Measurements from ENCODE around the gene PEBP1.

The PEBP1 gene

DNA sequence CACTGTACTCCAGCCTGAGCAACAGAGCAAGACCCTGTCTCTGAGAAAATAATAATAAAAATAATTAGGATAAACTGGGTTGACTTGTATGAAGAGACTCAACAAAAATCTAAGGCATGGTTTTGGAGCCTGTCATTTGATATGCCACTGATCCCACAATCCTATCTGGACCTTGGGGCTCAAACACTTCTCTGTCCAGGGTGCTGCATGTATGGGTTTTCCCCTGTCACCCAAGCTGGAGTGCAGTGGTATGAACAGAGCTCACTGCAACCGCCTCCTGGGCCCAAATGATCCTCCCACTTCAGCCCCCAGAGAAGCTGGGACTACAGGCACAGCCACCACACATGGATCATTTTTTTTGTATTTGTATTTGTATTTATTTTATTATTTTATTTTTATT, 26.8 kb upstream of the PEBP1 start:
- no peak overlapping the region for H3K27ac ChIP-seq (ENCODE audit: low read length)
- no peak overlapping the region for H3K4me2 ChIP-seq (ENCODE audit: insufficient read depth, low read length)
- H3K79me2 ChIP-seq (ENCODE audit: insufficient read depth, low read length): no peaks in the 10 kb centered on the region
- H3K4me1 ChIP-seq (ENCODE audit: insufficient read depth, low read length): peaks cover 8% of the 10 kb centered on the region
- no peaks in the 10 kb centered on the region for H4K20me1 ChIP-seq (ENCODE audit: insufficient read depth, low read length)
- no peaks in the 10 kb centered on the region for H3K36me3 ChIP-seq (ENCODE audit: insufficient read depth, low read length)
- DNase-seq (no peak), ATAC-seq (ENCODE audit: insufficient read depth, low read depth) (peak; percentile 37; the same call in 1 of the 3 replicates)
- H2AFZ ChIP-seq (ENCODE audit: low read depth, low read length): no peak overlapping the region
- no peaks in the 10 kb centered on the region for H3K9me3 ChIP-seq (ENCODE audit: insufficient read depth, low read length, severe bottlenecking)
- H3K9ac ChIP-seq (ENCODE audit: low read depth, low read length): no peak overlapping the region
- no peak for TF ChIP-seq EZH2 (IDR thresholded peaks at IDR 0.05; ENCODE audit: borderline replicate concordance, low read depth, low read length, severe bottlenecking)
- TF ChIP-seq, protein P1, sequence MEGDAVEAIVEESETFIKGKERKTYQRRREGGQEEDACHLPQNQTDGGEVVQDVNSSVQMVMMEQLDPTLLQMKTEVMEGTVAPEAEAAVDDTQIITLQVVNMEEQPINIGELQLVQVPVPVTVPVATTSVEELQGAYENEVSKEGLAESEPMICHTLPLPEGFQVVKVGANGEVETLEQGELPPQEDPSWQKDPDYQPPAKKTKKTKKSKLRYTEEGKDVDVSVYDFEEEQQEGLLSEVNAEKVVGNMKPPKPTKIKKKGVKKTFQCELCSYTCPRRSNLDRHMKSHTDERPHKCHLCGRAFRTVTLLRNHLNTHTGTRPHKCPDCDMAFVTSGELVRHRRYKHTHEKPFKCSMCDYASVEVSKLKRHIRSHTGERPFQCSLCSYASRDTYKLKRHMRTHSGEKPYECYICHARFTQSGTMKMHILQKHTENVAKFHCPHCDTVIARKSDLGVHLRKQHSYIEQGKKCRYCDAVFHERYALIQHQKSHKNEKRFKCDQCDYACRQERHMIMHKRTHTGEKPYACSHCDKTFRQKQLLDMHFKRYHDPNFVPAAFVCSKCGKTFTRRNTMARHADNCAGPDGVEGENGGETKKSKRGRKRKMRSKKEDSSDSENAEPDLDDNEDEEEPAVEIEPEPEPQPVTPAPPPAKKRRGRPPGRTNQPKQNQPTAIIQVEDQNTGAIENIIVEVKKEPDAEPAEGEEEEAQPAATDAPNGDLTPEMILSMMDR (IDR thresholded peaks at IDR 0.05; ENCODE audit: borderline replicate concordance, extremely low read depth, low read length, poor library complexity, severe bottlenecking): no peak
- no peaks in the 10 kb centered on the region for H3K27me3 ChIP-seq (ENCODE audit: insufficient read depth, low read length, poor library complexity)
- no peak overlapping the region for H3K4me3 ChIP-seq (ENCODE audit: low read depth in 1 of 2, low read length in 2 of 2)

DNA sequence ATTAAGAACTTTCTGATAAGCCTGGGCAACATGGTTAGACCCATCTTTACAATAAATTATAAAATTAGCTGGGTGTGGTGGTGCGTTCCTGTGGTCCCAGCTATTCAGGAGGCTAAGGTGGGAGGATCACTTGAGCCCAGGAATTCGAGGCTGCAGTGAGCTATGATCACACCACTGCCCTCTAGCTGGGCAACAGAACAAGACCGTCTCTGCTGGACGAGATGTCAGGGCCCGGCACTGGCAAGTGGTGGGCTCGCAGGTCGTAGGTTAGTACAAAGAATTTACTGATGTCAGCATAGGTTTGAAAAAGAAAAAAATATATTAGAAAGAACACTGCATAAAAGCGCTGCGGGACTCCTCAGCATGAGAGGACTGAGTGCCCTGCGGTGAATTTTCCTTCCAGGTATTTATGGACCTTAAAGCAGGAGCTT, 16.5 kb upstream of the PEBP1 start:
- Histone ChIP-seq H3K4me3 (ENCODE audit: low read depth in 1 of 2, low read length in 2 of 2) (no peak overlapping the region), H3K27me3 (ENCODE audit: insufficient read depth, low read length, poor library complexity) (no peaks in the 10 kb centered on the region), H3K79me2 (ENCODE audit: insufficient read depth, low read length) (no peaks in the 10 kb centered on the region), H3K27ac (ENCODE audit: low read length) (no peak overlapping the region), H3K4me1 (ENCODE audit: insufficient read depth, low read length) (peaks cover 9% of the 10 kb centered on the region), H3K9me3 (ENCODE audit: insufficient read depth, low read length, severe bottlenecking) (no peaks in the 10 kb centered on the region), H4K20me1 (ENCODE audit: insufficient read depth, low read length) (no peaks in the 10 kb centered on the region), H3K36me3 (ENCODE audit: insufficient read depth, low read length) (peaks cover 4% of the 10 kb centered on the region; the same call in 1 of the 2 replicates), H3K9ac (ENCODE audit: low read depth, low read length) (no peak overlapping the region), H3K4me2 (ENCODE audit: insufficient read depth, low read length) (no peak overlapping the region), H2AFZ (ENCODE audit: low read depth, low read length) (no peak overlapping the region)
- TF ChIP-seq, protein P1 (IDR thresholded peaks at IDR 0.05; ENCODE audit: borderline replicate concordance, extremely low read depth, low read length, poor library complexity, severe bottlenecking): no peak
- TF ChIP-seq EZH2 (IDR thresholded peaks at IDR 0.05; ENCODE audit: borderline replicate concordance, low read depth, low read length, severe bottlenecking): no peak
- DNase-seq (no peak), ATAC-seq (ENCODE audit: insufficient read depth, low read depth) (no peak)

DNA sequence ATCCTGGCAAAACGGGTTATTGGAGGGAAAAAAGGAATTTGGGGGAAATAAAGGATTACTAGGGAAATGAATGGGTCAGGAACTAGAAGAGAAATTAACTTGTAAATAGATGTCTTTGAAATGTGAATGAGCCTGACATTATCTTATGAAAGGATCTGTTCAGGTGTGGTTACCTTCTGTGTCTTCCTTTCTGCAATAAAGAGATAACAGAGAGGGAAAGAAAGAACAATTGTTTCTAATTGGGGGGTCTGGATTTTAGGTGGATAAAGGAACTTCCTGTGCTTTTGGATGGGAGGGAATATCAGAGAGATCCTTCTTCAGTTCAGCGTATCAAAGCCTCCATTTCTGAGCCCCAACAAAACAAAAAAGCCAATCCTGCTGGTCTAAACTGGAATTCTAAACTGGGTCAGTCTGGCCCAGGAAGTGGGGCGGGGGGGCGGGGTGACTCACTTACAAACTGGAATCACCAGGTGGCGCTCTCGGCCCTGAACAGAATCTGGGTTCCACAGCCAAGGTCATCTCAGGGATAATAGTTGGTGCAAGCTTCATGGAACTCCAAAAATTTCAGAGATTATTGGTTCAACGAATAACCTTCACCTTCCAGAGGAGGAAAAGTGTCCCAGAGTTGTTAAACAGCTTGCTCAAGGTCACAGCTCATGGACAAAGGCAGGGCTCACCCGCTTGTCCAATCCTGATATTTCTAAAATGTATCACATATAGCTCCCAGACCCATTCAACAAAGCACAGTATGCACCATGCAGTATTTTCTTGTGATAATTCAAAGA, 15.2 kb upstream of the PEBP1 start:
- no peaks in the 10 kb centered on the region for H4K20me1 ChIP-seq (ENCODE audit: insufficient read depth, low read length)
- peaks cover 5% of the 10 kb centered on the region; the same call in 1 of the 2 replicates for H3K36me3 ChIP-seq (ENCODE audit: insufficient read depth, low read length)
- H3K4me2 ChIP-seq (ENCODE audit: insufficient read depth, low read length): no peak overlapping the region
- H3K9me3 ChIP-seq (ENCODE audit: insufficient read depth, low read length, severe bottlenecking): no peaks in the 10 kb centered on the region
- peak overlapping the region; percentile 69 for H3K27ac ChIP-seq (ENCODE audit: low read length)
- H3K4me3 ChIP-seq (ENCODE audit: low read depth in 1 of 2, low read length in 2 of 2): no peak overlapping the region
- no peak overlapping the region for H3K9ac ChIP-seq (ENCODE audit: low read depth, low read length)
- TF ChIP-seq, protein P1 (IDR thresholded peaks at IDR 0.05; ENCODE audit: borderline replicate concordance, extremely low read depth, low read length, poor library complexity, severe bottlenecking): peak; percentile 56
- no peak for TF ChIP-seq EZH2 (IDR thresholded peaks at IDR 0.05; ENCODE audit: borderline replicate concordance, low read depth, low read length, severe bottlenecking)
- H3K27me3 ChIP-seq (ENCODE audit: insufficient read depth, low read length, poor library complexity): no peaks in the 10 kb centered on the region
- H3K79me2 ChIP-seq (ENCODE audit: insufficient read depth, low read length): no peaks in the 10 kb centered on the region
- H3K4me1 ChIP-seq (ENCODE audit: insufficient read depth, low read length): peaks cover 9% of the 10 kb centered on the region
- ATAC-seq (ENCODE audit: insufficient read depth, low read depth): peak; percentile 84
- peak; percentile 69 for DNase-seq
- peak overlapping the region; percentile 45 for H2AFZ ChIP-seq (ENCODE audit: low read depth, low read length)
